Suprapubic skin (tissue), 3 donors: ENCODE results near the gene ABCA8.

Experiments
- CTCF ChIP-seq, 2 donors: fragments of 200-600 bp in 1 of 2; fragments of 450-650 bp in 1 of 2; sonication (generic) in 1 of 2; IDR thresholded peaks; one replicate each; pipeline ENCODE4 v1.5.1; 2016 to 2019; ENCODE audit warnings: antibody characterized with exemption in 2 of 2, mild to moderate bottlenecking in 1 of 2, moderate library complexity in 1 of 2
- EP300 ChIP-seq: sonication (generic); formaldehyde crosslinking; IDR thresholded peaks from one replicate; pipeline ENCODE4 v1.6.1; 2017; ENCODE audit warnings: antibody characterized with exemption

- TF ChIP-seq CTCF (IDR thresholded peaks at IDR 0.05) (no peak), EP300 (no peak)
Observed at GRCh38 chr17:68831170-68831569, 124.0 kb downstream of the ABCA8 start.
